Glomerular endothelial cell (primary cell): ENCODE data around the gene SYN1. TPM values are rescaled to one million over a fixed set of nuclear protein-coding genes. Genes with fewer than 3 reads are reported as not detected.

Experiments
- DNase-seq: peaks from one replicate; pipeline ENCODE4 v3.0.0-alpha.2; 2011; ENCODE audit warnings: low read depth, low spot score; ENCODE audit errors: extremely low read depth
- total RNA-seq: library from RNA; depleted of rRNA; stranded (reverse); fragments of >200 nt; gene quantifications from 2 replicates; pipeline ENCODE4 v1.2.3, GENCODE V29; 2015

Gene SYN1
- total RNA-seq, 1 donor from 2014 or later = 0.88 TPM

DNA sequence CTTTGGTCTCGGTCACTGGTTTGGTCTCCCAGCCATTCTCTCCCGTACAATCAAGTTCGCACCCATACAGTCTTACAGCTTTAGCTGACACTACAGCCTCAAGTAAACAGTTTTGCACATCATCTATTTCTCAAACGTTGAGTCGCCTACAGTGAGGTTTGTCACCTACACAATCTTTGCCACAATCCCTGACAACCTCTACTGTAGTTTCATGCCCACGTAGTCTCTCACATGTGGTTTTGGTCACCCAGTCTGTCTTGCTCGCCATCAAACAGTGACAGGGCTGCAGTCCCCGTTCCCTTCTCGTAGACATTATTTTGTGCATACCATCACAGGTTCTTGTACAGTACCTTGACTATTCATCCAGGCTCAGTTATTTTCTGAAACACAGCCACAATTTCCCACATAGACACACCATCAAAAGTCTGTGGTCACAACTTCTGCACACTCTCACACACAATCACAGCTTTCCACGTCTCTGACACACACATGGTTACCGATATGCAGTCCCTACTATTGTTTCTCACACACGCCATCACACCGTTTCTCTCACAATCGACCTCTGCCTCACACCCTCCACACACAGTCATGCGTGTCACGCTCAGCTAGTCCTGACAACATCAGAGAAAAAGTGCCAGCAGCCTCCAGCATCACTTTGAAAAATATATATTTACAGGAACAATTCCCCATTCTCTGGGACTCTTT, 15.4 kb upstream of the SYN1 start:
- no peak for DNase-seq

DNA sequence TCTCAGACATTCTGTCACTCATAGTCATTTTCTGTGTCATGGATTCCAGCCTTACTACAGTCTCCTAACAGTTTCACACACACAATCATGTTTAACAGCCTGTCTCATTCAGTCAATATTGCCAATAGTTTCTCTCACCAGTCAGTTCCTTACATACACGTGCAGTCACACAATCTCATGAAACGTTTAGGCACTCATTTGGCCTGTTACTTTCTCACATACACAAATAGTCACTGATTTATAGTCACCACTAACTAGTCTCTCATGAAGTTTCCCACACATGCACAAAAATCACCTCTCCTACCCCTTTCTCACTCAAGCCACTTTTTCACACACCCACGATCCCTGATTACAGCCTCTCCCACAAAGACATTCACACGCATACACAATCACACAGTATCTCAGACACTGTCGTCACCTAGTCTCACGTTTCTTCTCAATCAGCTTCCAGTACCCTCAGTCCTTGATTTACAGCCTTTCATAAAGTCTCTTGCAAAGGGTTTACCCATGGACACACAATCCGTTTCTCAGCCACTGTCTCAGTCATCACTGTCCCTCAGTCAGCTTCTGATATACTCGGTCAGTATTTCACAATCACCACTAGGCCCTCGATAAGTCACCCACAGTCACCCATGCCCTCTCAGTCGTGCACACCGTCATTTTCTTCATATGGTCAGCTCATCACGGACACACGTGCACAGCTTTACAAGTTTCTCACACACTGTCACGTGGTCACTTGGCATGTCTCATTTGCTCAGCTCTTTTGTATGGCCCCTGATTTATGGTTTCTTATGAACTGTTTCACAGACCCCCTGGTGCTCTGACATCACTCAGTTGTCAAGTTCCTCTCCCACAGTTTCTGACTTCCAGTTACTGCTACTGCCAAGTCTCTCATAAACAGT, 14.3 kb upstream of the SYN1 start:
- DNase-seq = no peak

DNA sequence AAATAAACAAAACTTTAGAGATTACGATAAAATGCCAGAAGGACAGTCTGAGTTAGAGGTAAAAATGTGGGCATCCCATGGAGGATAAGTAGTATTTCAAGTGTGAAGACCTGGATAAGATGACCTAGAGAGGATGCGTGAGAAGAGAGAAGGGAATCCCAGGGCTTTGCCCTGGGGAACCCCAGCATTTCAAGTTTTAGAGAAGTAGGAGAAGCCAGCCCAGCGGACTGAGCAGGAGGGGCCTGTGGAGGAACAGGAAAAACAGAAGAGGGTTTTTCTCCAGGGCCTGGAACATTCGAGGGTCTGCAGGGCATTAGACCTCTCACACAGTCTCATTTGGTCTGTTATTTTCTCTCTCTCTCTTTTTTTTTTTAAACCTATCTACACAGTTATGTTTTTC, 13.0 kb upstream of the SYN1 start:
- DNase-seq = no peak

DNA sequence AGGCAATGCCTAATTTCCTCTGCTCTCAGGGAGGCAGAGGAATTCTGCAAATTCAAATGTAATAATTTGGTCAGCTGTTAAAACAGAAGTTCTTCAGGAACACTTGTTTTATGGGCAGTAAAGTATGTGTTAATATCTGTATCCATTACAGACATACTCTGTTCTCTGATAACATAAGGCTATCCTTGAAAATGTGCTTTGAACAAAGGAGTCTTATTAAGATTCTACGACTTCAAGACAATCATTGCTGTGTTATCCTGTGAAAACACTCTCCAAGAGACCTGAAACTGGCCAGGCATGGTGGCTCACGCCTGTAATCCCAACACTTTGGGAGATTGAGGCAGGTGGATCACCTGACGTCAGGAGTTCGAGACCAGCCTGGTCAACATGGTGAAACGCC, 12.0 kb upstream of the SYN1 start:
- no peak for DNase-seq

DNA sequence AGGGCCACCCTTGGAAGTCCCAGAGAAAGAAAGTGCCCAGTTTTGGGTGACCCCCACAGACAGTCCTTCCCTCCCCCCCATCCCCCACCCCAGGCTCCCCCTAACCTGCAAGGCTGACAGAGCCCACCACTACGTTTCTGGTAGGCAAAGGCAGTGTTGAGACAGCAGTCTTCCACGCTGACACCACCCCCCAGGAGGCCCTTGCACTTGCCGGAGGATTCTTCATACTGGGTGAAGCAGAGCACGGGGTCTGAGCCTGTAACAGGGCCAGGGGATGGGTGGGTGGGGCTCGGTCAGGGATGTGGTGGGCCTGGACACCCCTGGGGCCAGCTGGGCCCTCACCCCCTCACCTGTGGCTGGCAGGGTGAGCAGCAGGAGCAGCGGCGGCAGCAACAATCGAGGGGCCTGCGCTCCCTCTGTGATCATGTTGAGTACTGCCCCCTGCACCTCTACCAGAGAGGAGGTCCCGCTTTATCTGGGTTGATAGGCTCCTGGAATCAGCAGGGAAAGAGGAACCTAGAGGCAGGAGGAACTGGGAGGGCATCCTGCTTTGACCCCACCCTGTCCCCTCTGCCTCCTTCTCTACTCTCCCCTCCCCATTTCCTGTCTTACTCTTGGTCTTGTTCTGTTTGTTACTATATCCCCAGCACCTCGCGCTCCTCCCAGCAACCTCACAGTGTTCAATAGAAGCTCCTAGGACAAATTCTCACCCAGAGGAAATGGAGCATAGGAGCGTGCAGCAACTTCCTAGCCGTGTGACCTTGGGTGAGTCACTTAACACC, 10.0 kb upstream of the SYN1 start, which contains the start of gene CFP:
TSS of gene CFP (minus strand) at position 512 of the 782 bp plus-strand sequence. CDS start at position 426, 86 bp downstream.
- no peak for DNase-seq

DNA sequence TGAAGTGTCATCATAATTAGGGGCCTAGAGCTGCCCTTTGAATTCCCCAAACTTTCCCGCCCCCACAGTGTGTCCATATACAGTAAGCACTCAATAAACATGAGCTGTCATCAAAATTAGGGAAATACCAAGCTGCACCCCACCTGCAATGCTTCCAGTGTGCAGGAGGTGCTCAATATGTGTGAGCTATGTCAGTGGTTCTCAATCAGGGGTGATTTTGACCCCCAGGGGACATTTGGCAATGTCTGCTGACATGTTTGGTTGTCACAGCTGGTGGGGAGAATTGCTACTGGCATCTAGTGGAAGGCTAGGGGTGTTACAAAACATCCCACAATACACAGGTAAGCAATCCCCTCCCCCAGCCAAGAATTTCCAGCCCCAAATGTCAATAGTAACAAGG, 9.3 kb upstream of the SYN1 start:
- DNase-seq = no peak

DNA sequence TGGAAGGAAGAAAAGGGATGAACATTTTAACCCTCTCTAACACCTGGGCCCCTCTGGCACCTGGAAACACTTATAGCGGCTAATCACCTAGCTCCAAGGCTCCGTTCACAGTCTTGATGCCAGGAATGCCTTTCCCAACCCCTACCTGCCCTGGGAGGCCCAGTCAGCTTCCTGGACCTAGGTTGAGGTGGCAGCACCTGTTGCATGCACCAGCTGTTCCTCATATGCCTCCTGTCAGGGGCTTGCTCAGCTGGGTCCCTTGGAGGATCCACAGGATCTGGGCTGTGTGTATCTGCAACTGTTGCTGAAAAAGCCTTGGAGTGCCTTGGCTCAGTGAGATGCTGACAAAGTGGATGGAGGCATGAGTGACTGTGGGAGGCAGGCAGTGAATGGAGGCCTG, 5.7 kb upstream of the SYN1 start:
- DNase-seq = no peak

DNA sequence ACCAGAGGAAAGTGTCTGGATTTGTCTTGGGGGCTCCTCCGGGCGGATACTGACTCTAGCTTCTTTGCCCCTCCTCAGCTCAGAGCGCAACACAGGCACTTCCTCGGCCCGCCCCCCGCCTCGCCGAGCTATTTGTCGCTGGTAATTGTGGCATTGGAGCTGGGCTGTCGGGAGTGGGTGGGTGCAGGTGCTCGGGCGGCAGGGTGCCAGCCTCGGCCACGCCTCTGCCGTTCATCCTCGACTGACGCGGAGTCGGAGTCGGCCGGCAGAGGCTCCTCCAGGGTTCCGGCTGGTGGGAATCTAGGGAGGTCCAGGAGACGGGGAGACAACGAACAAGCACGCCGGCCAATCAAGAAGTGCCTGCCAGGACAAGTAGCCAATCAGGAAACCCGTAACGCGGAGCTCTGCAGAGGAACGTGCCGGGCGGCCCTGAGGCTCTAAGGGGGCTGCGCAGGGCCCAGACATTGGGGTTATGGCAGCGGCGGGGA, 3.9 kb upstream of the SYN1 start:
- no peak for DNase-seq

DNA sequence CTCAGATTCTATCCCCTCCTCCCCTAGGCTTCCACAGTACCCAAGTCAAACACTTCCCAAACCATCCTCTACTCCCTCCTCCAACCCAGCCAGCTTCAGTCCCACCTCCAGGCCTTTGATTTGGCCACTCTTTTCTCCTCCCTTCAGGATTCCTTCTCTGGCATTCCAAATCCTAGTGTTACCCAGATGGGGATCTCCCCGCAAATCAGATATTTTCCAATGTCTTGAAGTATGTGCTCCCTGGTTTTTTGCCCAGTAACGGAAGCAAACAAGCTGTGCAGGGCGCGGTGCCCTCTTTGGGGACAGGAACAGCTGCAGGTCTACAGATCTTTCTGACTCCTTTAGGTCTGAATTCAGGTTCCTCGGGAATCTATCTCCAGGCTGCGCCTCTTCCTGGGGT, 2.2 kb upstream of the SYN1 start:
- DNase-seq = no peak

DNA sequence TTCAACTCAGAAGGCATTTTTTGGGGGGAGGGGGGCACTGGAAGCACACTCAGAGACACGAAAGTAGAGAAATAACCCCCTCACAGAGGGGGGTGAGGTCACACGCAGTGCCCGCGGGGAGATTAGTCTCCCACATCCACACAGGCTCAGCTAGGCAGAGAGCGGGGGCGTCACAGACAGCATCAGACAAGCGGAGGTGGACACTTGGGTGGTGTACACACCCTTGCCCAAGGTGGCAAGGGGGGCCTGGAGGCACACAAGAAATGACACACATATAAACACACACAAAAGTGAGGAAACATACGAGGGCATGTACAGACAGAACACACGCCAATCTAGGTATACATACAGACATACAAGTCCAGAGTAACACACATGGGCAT, 637 bp upstream of the SYN1 start:
- DNase-seq = no peak

DNA sequence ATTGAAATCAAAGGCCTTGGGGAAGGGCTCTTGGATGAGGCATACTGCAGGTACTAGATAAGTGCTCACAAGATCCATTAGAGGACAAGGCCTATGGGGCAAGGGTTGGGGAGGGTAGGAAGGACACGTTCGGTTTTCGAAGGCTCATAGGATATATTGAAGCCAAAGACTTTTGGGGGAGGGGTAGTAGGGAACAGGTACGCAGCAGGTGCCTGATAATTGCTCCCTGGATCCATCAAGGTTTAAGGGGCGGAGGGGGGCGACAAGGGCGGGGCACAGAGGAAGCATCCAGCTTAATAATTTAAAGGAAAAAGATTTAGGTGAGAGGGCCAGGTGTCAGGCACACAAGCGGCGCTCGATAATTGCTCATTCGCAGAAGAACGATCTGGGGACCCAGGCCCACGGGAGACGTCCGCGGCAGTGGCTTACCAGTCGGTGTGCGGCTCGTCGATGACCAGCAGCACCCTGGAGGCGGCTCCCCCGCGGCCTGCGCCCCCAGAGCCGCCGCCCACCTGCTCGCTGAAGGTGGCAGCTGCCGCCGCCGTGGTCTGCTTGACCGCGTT, 653 bp downstream of the SYN1 start:
- DNase-seq = no peak

DNA sequence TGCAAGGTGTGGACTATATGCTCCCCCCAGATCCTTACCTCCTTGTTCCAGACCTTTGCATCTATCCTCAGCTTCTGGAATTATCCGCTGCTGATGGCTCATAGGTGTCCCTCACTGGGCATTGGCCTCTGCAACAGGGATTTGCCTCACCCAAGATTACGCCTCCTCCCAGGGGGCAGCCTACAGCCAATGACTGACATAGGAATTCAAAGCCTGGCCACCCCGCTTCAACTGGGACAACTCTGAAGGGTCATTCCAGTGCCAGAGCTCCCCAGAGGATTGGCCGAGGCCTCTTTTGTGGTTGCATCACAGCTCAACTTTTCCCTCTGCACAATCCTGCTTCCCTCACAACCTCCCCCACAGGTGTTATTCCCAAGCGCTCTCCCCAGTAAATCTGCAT, 5.0 kb downstream of the SYN1 start:
- no peak for DNase-seq

DNA sequence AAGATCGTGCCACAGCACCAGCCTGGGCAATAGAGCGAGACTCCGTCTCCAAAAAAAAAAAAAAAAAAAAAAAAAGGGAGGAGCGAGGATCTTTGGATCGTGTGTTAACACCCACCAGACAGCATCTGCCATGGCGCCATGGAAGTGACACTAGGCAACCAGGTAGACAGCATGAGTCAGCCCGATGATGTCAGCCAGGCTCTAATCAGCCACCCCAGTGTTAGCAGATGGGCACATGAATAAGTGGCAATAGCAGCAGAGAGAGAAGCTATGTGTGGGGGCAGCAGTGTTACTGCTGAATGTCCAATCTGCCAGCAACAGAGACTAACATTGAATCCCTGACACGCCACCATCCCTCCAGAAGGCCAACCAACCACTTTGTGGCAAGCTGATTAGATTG, 6.6 kb downstream of the SYN1 start:
- DNase-seq = no peak

DNA sequence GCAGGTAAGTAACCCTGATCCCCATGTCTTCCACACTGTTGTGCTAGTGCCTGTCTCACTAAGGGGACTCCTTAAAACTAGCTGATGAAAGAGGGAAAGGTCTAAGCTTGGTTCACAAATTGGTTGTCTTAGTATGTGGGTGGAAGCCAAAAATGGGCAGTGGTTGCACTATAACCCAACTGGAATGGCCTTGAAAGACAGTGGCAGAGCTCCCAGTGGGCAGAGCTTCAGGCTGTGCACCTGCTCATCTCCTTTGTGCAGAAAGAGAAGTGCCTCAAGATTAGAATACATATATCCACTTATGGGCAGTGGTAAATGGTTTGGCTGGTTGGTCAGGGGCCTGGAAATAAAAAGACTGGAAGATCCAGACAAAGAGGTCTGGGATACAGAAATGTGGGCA, 7.2 kb downstream of the SYN1 start:
- no peak for DNase-seq

DNA sequence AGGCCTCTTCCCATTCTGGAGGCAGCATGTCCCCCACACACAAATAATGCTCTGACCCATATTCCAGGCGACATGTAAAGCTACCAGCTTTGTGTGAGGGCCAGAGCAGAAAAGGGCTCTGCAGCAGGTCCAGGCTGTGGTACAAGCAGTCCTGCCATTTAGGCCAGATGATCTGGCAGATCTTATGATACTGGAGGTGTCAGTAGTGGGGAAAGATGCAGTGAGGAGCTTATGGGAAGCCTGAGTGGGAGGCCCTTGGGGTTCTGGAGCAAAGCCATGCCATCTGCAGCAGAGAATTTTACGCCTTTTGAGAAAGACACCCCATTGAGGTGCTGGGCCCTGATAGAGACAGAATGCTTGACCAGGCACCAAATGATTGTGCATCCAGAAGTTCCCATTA, 7.7 kb downstream of the SYN1 start:
- no peak for DNase-seq

DNA sequence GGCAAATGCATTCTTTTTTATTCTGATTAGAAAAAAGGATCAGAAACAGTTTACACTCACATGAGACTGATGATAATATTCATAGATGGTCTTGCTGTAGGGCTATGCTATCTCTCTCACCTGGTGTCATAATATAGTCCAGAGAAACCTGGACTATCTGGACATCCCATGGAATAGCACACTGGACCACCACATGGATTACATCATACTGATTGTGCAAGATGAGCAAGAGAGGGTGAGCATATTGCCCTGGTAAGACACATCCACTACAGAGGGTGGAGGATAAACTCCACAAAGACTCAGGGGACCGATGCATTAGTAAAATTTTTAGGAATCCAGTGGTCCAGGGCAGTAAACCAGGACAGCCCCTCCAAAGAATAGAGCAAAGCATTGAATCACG, 8.2 kb downstream of the SYN1 start:
- DNase-seq = no peak

DNA sequence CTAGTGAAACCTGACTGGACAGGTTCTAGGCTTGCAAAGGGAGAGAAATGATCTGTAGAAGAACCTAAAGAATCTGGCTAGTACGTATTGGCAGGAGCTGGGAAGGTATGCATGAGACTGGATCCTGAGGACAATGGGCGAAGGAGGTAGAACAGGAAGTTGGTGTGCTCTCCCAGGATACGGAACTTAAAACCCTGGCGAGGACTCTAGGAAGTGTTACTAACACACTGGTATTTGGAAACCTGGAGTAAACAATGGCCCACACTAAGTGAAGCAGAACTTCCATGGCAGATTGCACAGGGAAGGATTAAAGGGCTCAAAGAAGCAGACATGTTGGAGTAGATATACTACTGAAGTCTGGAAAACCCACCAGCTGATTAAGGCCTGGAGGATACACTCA, 9.1 kb downstream of the SYN1 start:
- no peak for DNase-seq

DNA sequence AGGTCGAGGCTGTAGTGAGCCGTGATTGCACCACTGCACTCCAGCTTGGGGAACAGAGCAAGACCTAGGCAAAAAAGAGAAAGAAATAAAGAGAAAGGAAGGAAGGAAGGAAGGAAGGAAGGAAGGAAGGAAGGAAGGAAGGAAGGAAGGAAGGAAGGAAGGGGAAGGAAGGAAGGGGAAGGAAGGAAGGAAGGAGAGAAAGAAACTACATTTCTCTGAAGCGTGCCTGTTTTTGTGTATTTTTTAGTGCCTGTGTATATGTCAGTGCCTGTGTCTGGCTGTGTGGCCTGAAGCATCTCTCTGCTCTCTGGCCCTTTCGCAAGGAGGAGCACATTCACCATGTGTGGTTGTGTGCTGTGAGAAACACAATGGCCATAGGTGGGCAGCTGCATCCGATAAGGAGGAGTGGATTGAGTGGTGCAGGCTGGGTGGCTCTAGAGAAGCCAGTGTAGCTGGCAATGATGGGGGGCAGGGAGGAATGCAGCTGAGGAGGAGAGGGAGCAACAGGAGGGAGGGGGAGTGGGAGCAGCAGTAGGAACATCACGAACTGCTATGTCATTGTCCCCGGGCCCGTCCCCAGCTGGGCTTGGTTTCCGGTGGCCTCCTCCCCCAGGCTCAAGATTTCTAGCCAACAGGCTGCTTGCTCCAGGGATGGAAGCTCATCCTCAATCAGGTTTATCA, 11.4 kb downstream of the SYN1 start:
- no peak for DNase-seq

DNA sequence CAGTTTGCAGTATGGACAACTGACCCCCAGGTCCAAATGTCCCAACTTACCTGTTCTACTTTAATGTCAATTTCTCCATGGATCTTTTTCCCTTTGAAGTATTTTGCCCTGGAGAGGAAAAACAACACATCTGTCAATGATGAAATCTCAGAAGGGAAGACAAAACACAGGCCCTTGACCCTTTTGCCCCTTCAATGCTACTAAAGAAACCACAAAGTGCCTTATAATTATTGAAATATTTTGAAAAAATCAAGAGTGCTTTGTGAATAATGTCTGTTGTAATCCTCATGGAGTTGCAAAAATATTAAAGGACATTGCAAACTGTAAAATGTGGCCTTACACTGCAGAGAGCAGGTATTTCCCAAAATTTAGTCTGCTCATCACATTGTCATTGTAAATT, 12.6 kb downstream of the SYN1 start:
- no peak for DNase-seq

DNA sequence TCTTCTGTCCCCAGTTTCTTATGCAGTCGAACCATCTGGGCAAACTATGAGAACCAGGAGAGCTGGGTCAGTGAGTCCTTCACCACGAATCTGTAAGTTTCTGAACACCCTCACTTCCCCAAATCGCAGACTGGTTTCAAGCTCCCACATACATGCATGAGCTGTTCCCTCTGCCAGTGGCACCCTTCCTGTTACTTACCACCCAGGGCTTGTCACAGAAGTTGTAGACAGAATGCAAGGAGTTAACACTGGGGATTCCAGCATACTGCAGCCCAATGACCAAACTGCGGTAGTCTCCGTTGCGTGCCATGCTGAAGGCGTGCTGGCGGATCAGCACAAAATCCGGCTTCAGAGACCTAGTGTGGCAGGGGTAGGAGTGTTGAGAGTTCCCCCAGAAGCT, 14.6 kb downstream of the SYN1 start:
- DNase-seq = no peak
